GM13976 (cell line): ENCODE measurements around the gene RTN1.

ENCODE experiments used
- DNase-seq: peaks from one replicate; pipeline ENCODE4 v3.0.0; 2012; ENCODE audit warnings: low spot score
- in situ Hi-C: fragments of 300-500 bp; cut with MboI; formaldehyde crosslinking; loops from one replicate; pipeline ENCODE4 v1.12.0; 2022; ENCODE audit warnings: low sequenced_read_pairs, mixed read lengths, inconsistent platforms; ENCODE audit not compliant: unreplicated experiment
- TF ChIP-seq, protein P1 (sequence below): IDR thresholded peaks from 2 replicates; pipeline ENCODE4 v1.5.1; 2012; ENCODE audit warnings: borderline replicate concordance, mild to moderate bottlenecking; ENCODE audit not compliant: insufficient read depth; ENCODE audit errors: extremely low read depth, missing control alignments, control extremely low read depth

RTN1 gene

DNA sequence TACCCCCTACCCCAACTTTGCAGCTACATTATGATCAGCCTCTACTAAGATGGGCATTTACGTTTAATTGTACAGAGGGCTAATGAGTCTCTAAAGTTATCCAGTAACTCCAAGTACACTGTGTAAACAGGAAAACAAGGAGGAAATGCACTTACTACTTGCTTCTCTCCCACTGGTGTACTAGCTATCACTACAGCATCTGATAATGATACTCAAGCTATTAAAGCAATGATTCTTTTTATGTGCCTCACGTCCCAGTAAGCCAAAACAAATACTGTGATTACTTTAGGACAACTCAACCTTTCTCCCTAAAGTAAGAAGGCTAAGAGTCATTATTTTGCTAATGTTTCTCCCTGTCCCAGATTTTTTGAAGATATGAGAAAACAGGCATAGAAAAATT, 165.3 kb downstream of the RTN1 start:
- DNase-seq: no peak
- TF ChIP-seq, protein P1, sequence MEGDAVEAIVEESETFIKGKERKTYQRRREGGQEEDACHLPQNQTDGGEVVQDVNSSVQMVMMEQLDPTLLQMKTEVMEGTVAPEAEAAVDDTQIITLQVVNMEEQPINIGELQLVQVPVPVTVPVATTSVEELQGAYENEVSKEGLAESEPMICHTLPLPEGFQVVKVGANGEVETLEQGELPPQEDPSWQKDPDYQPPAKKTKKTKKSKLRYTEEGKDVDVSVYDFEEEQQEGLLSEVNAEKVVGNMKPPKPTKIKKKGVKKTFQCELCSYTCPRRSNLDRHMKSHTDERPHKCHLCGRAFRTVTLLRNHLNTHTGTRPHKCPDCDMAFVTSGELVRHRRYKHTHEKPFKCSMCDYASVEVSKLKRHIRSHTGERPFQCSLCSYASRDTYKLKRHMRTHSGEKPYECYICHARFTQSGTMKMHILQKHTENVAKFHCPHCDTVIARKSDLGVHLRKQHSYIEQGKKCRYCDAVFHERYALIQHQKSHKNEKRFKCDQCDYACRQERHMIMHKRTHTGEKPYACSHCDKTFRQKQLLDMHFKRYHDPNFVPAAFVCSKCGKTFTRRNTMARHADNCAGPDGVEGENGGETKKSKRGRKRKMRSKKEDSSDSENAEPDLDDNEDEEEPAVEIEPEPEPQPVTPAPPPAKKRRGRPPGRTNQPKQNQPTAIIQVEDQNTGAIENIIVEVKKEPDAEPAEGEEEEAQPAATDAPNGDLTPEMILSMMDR: no peak
- in situ Hi-C loops: no loop called here

DNA sequence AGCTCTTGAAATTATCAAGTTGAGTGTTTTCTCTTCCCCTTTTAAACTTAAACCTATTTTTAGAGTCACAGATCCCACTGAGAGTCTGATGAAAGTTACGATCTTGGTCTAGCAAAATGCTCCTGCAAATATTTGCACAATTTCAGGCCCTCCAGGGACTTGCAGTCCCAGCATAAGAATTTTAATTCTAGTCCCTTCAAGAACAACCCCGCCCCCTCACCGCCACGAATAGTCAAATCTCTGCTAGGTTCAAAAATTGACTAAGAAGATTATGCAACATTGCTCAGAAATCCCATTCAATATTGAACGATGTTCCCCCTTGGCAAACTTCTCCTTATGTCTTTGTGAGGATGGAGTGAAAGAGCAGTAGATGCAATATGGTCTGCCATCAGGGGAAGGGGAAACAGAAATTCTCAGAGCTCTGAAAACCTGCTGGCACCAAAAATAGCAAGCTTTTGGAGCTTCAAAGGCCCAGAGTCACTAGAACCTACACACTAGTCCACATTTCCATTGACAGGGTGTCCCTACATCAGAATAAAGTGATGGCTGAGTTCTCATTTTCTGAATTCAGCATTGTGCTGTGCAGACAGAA, 166.4 kb downstream of the RTN1 start:
- in situ Hi-C loops: no loop called here
- DNase-seq: no peak
- TF ChIP-seq, protein P1: no peak

DNA sequence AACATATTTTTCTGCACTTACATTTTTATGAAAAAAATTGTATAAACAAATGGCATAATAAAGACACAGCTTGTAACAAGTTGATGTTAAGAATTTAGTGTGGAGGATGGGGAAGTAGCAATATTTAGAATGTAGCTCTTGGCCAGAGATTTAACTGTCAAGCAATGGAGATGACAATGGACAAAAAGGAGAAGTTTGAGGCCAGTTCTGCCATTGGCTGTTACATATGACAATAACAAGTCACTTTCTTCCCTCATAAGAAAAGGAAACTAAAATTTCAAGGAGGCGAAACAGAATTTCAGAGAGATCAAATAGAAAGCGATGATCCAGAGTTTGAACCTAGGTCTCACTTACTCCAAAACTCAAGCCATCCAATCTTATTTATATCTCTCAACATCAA, 171.1 kb downstream of the RTN1 start:
- TF ChIP-seq, protein P1: no peak
- in situ Hi-C loops: no loop called here
- DNase-seq: no peak

DNA sequence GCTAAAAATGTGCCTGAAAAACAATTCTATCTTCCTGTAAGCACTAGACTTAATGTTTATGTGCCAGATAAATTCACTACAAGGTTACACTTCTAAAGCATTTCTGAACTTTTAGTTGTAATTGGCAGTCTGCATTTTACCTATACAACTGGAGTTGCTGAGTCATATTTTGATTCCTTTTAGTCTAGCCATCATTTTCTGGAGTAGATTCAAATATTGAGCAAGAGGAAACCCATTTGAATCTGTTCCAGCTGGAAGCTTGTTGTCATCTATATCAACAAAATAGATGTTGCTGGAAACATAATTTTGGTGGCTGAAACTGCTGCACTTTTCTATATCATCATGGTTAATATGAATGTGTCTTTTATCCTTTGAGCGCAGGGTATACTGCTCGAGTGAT, 171.8 kb downstream of the RTN1 start:
- no peak for DNase-seq
- TF ChIP-seq, protein P1: no peak
- in situ Hi-C loops: no loop called here

DNA sequence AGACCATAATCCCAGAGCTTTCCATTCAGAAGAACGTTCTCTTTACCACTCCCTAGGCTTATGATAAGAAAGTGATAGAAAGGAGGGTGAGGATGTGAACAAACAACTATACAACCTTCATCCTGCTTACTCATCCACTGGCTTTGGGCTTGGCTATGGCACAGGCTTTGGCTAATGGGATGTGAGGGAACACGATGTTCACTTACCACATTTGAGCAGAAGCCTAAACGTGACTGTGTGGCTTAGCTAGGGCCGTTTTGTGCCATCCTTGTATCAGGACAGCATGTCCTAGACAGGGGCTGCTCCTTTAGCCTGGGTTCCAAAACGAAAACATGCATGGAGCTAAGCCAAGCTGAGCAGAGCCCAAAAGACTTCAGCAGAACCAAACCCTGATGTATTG, 175.4 kb downstream of the RTN1 start:
- in situ Hi-C loops: no loop called here
- TF ChIP-seq, protein P1: no peak
- no peak for DNase-seq

DNA sequence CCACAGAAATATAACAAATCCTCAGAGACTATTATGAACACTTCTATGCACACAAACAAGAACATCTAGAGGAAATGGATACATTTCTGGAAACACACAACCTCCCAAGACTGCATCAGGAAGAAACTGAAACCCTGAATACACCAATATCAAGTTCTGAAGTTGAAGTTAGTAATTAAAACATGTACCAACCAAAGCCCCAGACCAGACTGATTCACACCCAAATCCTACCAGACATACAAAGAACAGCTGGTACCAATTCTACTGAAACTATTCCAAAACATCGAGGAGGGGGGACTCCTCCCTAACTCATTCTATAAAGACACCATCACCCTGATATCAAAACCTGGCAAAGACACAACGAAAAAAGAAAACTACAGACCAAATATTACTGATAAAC, 179.3 kb downstream of the RTN1 start:
- TF ChIP-seq, protein P1: no peak
- in situ Hi-C loops: no loop called here
- DNase-seq: no peak
